NCI-H82 treated with DMSO at 0.1 percent for 48 hours (cell line): Measurements from ENCODE around the gene C2CD2L.
"Not testable (repeated sequence)": the region's sequence is repeated elsewhere in the genome, so short reads cannot be mapped to it uniquely, and the experiment has no call there.

Source experiments
- DNase-seq: peaks from one replicate; lab custom pipeline; 2025; ENCODE audit not compliant: unreplicated experiment; lab: John Stamatoyannopoulos, UW

The C2CD2L gene

DNA sequence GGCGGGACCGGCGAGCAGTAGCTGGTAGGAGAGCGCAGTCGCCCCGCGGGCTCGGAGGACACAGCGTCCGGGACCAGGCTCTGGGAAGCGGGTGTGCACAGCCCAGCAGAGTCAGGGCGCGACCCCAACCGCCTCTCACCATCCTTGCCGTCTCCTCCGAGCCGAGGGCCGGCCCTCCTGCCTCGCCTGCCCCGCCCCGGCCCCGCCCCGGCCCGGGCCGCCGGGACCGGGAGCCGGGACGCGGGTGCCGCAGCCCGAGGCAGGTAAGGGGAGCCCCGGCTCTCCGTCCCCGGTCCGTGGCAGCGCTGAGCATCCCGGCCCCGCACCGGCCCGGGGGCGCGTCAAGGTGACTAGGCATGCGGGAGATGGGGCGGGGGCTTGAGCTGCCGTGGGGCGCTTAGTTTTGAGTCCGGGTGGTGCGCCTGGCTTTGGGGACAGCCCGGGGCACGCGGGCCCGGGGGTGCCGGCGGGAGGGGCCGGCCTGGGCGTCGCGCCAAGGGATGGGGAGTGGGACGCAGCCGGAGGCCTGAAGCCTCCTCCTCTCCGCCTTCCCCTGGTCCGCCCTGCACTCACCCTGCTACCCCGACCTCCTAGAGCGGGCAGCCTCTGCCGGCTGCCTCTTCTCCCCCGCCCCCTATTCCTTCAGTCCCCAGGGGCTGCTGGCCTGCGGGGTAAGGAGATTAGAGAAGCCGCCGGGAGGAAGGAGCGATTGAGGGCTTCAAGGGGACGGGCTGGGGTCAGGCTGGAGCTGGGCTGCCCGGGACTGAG, 42.1 kb downstream of the C2CD2L start, which contains the start of gene ABCG4:
Gene ABCG4, plus strand, starts transcription at position 35 of the 768 bp plus-strand sequence. CDS start 914 bp downstream, outside the sequence.
- peak; percentile 63 for DNase-seq

DNA sequence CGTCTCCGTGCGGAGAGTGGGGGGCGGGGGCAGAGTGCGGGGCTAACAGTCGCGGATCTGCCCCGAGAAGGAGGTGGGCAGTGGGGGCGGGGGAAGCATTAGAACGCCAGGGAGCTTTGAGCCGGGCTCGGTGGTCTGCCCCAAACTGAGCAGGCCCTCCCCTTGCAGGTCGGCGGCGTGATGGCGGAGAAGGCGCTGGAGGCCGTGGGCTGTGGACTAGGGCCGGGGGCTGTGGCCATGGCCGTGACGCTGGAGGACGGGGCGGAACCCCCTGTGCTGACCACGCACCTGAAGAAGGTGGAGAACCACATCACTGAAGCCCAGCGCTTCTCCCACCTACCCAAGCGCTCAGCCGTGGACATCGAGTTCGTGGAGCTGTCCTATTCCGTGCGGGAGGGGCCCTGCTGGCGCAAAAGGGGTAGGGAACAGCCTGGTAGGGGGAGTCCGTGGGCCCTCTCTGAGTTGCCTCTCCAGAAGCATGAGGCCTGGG, 42.7 kb downstream of the C2CD2L start:
- DNase-seq: no peak

DNA sequence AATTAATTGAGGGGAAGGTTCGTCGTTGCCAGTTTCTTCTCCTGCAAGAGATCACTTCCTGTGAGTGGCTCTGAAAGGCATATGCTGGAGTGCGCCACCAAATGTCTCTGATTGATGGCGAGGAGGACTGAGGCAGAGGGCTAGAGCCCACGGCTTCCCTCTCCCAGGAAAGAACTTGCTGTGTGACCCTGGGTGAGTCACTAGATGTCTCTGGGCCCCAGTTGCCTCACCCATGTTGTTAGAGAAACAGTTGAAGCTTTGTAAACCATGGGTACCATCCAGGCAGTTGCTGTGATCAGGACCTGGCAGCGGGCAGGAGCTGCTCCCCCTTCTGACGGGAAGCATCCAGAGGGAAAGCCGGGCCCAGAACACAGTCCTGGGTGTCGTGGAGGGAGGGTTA, 44.9 kb downstream of the C2CD2L start:
- DNase-seq: no peak

DNA sequence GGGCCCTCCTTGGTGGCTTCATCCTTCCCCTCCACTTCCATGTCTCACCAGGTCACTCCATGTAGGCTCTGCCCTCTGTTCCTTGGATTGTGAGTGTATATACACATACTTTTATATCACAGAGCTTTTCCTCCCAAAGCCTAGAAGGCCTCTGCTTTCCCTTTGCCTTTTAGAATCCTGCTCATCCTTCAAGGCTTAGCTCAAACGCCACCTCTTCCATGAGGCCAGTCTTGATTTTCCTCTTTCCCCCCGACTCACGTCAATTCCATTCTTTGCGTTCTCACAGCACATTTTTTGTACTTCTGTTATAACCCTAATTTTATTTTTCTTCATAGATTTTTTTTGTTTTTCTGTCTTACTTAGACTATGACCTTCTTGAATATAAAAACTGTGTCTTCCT, 45.5 kb downstream of the C2CD2L start:
- no peak for DNase-seq

DNA sequence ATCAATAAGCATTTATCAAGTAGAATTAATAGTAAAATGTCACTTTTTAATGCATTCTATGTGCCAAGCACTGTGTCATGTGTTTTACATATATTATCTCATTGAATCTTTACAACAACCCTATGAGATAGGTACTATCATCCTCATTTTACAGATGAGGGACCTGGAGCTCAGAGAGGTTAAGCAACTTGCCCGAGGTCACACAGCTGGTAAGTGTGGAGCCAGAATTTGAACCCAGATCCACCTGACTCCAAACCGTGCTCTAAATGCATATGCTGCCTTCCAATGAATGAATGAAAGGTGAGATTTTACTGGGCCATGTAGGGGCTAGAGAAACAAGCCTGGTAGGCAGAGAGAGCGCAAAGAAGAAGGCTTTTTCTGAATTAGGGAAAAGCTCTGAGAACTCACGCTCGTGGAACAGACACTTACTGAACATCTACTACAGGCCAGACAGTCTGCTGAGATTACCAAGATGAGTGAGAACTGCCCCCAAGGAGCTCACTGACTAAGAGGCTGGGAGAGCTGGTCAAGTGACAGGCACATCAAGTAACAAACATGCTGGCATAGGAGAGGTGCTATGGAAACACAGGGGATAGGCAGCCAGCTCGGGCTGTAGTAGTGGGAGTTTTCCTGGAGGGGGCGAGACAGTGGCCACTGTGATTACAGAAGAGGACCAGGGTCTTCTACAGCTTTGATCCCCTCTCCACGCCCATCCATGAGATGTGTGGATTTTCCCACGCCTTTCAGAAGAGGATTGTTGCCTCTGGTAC, 46.1 kb downstream of the C2CD2L start:
- no peak for DNase-seq

DNA sequence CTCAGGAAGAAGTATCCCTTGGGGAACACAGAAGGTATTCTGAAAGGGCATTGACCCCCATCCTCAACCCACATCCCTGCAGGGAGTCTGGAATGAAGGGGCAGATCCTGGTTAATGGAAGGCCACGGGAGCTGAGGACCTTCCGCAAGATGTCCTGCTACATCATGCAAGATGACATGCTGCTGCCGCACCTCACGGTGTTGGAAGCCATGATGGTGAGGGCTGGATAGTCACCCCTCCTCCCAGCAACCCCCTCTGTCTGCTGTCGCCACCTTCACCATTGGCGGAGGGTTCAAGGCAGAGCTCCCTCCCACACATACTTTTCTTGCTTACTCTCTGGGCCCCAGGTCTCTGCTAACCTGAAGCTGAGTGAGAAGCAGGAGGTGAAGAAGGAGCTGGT, 47.0 kb downstream of the C2CD2L start:
- DNase-seq: no peak

DNA sequence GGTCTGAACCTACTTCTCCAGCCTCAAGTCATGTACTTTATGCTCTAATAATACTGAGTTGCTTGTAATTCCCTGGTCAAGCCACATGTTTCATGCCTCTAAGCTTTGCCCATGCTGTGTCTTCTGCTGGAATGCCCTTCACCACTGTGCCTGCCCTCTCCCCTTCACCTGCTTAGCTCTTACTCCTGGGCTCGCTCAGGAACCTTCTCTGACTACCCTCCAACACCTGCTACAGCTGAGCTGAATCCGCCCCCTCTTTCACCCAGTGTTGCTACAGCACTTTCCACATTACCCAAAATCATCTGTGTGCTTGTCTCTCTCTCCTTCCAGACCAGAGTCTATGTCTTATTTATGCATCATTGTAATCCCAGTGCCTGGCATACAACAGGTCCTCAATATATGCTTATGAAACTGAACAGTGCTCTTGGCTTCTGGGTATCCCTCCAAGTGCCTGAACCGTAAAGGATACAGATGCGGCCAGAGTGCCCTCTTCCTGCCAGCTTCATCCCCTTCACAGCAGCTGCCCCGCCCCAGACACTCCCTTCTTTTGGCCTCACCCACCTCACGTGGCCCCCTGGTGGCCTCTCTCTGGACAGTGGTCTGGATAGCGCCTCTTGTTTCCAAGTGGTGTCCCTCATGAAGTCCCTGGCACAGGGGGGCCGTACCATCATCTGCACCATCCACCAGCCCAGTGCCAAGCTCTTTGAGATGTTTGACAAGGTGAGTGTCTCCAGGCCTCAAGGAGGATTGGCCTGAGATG, 48.8 kb downstream of the C2CD2L start:
- no peak for DNase-seq

DNA sequence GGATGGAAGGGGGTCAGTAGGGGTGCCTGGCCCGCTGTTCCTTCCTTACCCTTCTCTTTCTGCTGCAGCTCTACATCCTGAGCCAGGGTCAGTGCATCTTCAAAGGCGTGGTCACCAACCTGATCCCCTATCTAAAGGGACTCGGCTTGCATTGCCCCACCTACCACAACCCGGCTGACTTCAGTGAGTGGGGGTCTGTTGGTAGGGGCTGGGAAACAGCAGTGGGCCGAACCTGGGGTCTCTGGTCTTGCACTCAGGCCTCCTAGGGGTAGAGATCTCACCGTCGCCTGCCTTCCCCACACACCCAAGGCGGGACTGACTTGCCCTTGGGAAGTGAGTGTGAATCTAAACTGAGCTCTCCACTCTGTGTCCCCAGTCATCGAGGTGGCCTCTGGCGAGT, 49.4 kb downstream of the C2CD2L start:
- DNase-seq: no peak

DNA sequence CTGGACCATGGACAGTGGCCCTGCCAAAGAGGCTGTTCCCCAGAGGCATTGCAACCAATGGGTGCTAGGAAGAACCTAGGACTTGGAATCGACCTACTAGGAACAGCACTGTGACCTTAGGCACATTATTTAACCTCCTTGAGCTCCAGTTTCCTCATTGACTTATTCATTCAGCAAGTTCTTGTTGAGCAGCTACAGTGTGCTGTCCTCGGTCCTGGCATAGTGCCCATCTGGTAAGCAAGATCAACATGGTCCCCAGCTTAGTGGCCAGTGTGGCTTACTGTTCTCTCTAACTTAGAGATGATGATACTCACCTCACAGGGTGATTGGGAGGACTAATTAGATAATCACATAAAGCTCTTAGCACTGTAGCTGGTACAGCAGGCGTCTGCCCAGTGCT, 49.9 kb downstream of the C2CD2L start:
- peak; percentile 81 for DNase-seq

DNA sequence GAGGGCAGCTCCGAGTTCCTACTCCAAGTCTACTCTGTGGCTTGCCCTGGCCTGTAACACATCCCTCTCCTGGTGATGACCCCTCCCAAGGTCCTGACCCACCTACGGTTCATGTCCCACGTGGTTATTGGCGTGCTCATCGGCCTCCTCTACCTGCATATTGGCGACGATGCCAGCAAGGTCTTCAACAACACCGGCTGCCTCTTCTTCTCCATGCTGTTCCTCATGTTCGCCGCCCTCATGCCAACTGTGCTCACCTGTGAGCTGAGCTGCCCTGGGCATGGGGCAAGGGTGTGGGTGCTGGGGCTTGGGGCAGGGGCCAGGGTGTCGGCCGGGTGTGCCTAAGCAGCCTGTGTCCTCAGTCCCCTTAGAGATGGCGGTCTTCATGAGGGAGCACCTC, 51.3 kb downstream of the C2CD2L start:
- no peak for DNase-seq

DNA sequence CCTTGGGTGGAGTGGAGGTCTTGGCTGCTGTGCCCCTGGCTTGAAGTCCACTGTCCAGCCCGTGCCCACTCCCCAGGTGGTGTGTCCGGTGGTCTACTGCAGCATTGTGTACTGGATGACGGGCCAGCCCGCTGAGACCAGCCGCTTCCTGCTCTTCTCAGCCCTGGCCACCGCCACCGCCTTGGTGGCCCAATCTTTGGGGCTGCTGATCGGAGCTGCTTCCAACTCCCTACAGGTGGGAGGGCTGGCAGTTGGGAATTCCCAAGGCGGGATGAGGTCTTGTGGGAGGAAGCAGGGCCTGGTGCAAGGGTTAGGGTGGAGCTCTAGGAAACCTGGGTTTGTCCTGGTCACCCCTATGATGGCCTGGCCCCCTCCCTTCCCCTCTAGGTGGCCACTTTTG, 53.0 kb downstream of the C2CD2L start:
- DNase-seq: no peak

DNA sequence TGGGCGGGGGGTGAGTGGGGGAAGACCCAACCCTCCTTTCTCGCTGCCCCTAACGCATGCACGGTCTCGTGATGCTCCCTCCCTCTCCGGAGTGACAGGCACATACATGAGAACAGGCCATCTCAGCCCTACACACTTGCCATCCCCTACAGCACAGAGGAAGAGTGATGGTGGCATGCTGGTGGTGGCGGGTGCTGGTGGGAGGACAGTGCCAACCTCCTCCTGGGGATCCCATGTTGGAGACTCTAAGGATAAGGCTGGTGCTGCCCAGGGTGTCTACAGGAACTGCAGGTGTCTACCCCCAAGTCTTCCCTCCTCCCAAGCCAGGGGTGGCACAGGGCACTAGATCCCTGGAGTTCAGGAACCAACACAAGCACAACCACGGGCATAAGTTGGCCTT, 54.7 kb downstream of the C2CD2L start:
- DNase-seq: no peak

DNA sequence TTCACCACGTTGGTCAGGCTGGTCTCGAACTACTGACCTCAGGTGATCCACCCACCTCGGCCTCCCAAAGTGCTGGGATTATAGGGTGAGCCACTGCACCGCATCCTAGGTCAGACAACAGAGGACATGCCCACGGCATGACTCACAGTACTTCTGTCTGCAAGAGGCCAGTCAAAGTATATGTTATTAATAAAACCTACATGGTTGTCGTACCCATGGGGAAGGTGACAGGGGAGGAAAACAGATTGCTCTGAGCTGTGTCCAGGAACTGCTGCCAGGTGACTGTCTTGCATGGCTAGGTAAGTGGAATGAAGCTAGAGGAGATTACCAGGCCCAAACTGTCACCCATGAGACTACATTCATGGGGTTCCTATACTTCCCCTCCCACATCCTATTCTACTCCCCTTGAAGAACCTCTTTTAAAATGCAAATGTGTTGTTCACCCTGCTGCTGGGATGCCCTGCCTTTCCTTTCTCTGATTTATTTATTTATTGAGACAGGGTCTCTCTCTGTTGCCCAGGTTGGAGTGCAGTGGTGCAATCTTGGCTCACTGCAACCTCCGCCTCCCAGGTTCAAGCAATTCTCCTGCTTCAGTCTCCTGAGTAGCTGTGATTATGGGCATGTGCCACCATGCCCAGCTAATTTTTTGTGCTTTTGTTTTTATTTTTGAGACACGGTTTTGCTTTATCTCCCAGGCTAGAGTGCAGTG, 59.4 kb downstream of the C2CD2L start:
- DNase-seq: no peak

DNA sequence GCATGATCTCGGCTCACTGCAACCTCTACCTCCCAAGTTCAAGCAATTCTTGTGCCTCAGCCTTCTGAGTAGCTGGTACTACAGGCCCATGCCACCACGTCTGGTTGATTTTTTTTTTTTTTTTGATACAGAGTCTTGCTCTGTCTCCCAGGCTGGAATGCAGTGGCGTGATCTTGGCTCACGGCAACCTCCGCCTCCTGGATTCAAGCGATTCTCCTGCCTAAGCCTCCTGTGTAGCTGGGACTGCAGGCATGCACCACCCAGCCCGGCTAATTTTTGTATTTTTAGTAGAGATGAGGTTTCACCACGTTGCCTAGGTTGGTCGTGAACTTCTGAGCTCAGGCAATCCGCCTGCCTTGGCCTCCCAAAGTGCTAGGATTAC, 59.9 kb downstream of the C2CD2L start:
- not testable (repeated sequence) for DNase-seq

DNA sequence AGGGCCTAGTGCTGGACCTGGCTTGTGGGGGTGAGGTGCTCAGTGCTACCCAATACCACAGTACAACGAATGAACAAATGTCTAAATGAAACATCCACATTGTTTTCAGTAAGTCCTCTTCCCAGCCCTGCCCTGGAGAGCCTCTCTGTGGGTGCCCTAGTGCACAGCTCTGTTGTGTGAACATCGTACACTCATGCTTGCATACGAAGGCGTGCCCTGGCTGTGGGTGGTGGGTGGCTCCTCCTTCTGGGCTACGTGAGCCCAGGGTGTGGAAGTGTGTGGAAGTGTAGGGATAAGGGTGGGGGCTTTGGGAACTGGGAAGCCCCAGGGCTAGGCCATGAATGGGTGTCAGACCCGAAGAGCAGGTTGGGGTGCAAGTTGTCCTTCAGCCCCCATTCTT, 60.8 kb downstream of the C2CD2L start:
- DNase-seq: no peak
